Skeletal muscle cell (primary cell): ENCODE measurements around the gene DUT.
A peak's percentile ranks its signal among the peaks of the same experiment; 100 is the strongest.

ENCODE experiments used
- DNase-seq: peaks from one replicate; pipeline ENCODE4 v3.0.0-alpha.2; 2010; ENCODE audit warnings: low read depth
- H3K4me3 ChIP-seq: 2 replicates; pipeline ENCODE4 v1.5.1; 2011; ENCODE audit warnings: low read depth, mild to moderate bottlenecking, control low read depth, low read length, moderate library complexity

DUT gene

GRCh38 chr15:48365575-48365974 lies 34.3 kb downstream of the DUT start:
- DNase-seq: no peak

GRCh38 chr15:48366584-48367312 lies 35.5 kb downstream of the DUT start:
- DNase-seq: no peak
- H3K4me3 ChIP-seq: no peak overlapping the region

More at GRCh38 chr15:48365575-48365974, 34.3 kb downstream of the DUT start:
- H3K4me3 ChIP-seq: no peak overlapping the region

GRCh38 chr15:48367483-48367882 lies 36.3 kb downstream of the DUT start:
- no peak for DNase-seq
- H3K4me3 ChIP-seq: no peak overlapping the region

- peak; percentile 95 for DNase-seq
- no peak overlapping the region for H3K4me3 ChIP-seq
Measured at GRCh38 chr15:48370460-48370859, 39.2 kb downstream of the DUT start.

- DNase-seq: no peak
- no peak overlapping the region for H3K4me3 ChIP-seq
Measured at GRCh38 chr15:48371550-48371949, 40.3 kb downstream of the DUT start.

GRCh38 chr15:48371961-48372360 lies 40.7 kb downstream of the DUT start:
- no peak overlapping the region for H3K4me3 ChIP-seq
- no peak for DNase-seq

GRCh38 chr15:48373821-48374451 lies 42.7 kb downstream of the DUT start:
- DNase-seq: peak; percentile 89
- no peak overlapping the region for H3K4me3 ChIP-seq

GRCh38 chr15:48374472-48374871 lies 43.2 kb downstream of the DUT start:
- H3K4me3 ChIP-seq: no peak overlapping the region
- no peak for DNase-seq

GRCh38 chr15:48375767-48376166 lies 44.5 kb downstream of the DUT start:
- no peak for DNase-seq
- H3K4me3 ChIP-seq: no peak overlapping the region

- no peak for DNase-seq
- H3K4me3 ChIP-seq: no peak overlapping the region
Measured at GRCh38 chr15:48380198-48380597, 49.0 kb downstream of the DUT start.

GRCh38 chr15:48381861-48382260 lies 50.6 kb downstream of the DUT start:
- H3K4me3 ChIP-seq: no peak overlapping the region
- DNase-seq: no peak

GRCh38 chr15:48383031-48383430 lies 51.8 kb downstream of the DUT start:
- no peak overlapping the region for H3K4me3 ChIP-seq
- DNase-seq: no peak

GRCh38 chr15:48384616-48385015 lies 53.4 kb downstream of the DUT start:
- no peak overlapping the region for H3K4me3 ChIP-seq
- no peak for DNase-seq

GRCh38 chr15:48385031-48385830 lies 54.0 kb downstream of the DUT start:
- DNase-seq: peak; percentile 94
- no peak overlapping the region for H3K4me3 ChIP-seq

- no peak for DNase-seq
- H3K4me3 ChIP-seq: no peak overlapping the region
Measured at GRCh38 chr15:48388016-48388851, 57.0 kb downstream of the DUT start.

GRCh38 chr15:48388910-48389309 lies 57.7 kb downstream of the DUT start:
- H3K4me3 ChIP-seq: no peak overlapping the region
- DNase-seq: no peak

GRCh38 chr15:48389691-48390143 lies 58.5 kb downstream of the DUT start:
- no peak overlapping the region for H3K4me3 ChIP-seq
- no peak for DNase-seq

GRCh38 chr15:48391950-48392349 lies 60.7 kb downstream of the DUT start:
- no peak overlapping the region for H3K4me3 ChIP-seq
- DNase-seq: no peak

GRCh38 chr15:48392356-48392755 lies 61.1 kb downstream of the DUT start:
- no peak overlapping the region for H3K4me3 ChIP-seq
- DNase-seq: peak; percentile 84
